NCI-H1105 treated with DMSO at 0.1 percent for 48 hours (cell line): ENCODE results near the gene PRAC1.
"Not testable (repeated sequence)": the region's sequence is repeated elsewhere in the genome, so short reads cannot be mapped to it uniquely, and the experiment has no call there.

ENCODE experiments used
- DNase-seq: peaks from one replicate; lab custom pipeline; 2025; lab: John Stamatoyannopoulos, UW

PRAC1 gene

GRCh38 chr17:48726916-48727286 is 4.6 kb upstream of the PRAC1 start:
- no peak for DNase-seq

GRCh38 chr17:48726114-48726915 is 4.0 kb upstream of the PRAC1 start:
- no peak for DNase-seq

GRCh38 chr17:48725288-48726064 is 3.2 kb upstream of the PRAC1 start:
- no peak for DNase-seq

GRCh38 chr17:48725004-48725287 is 2.6 kb upstream of the PRAC1 start:
- no peak for DNase-seq

- DNase-seq, result peak; percentile 18
Observed at GRCh38 chr17:48724251-48725003, 2.1 kb upstream of the PRAC1 start.

- DNase-seq, result no peak
Observed at GRCh38 chr17:48723423-48724250, 1.3 kb upstream of the PRAC1 start.

- DNase-seq, result no peak
Observed at GRCh38 chr17:48722915-48723422, 651 bp upstream of the PRAC1 start, which contains the start of gene PRAC2. TSS of gene PRAC2 (plus strand) at chr17:48723185. CDS start at chr17:48724411, 1,226 bp downstream.

- no peak for DNase-seq
Observed at GRCh38 chr17:48721009-48721402, 1.3 kb downstream of the PRAC1 start.

- no peak for DNase-seq
Observed at GRCh38 chr17:48720266-48721008, 1.9 kb downstream of the PRAC1 start.

GRCh38 chr17:48719642-48720265 is 2.6 kb downstream of the PRAC1 start:
- DNase-seq, result no peak

GRCh38 chr17:48718761-48719641 is 3.3 kb downstream of the PRAC1 start:
- DNase-seq, result no peak

- DNase-seq, result no peak
Observed at GRCh38 chr17:48718227-48718760, 4.0 kb downstream of the PRAC1 start.

- no peak for DNase-seq
Observed at GRCh38 chr17:48717367-48718226, 4.7 kb downstream of the PRAC1 start.

GRCh38 chr17:48716549-48716948 is 5.8 kb downstream of the PRAC1 start:
- DNase-seq, result not testable (repeated sequence)

- no peak for DNase-seq
Observed at GRCh38 chr17:48715496-48716399, 6.6 kb downstream of the PRAC1 start.

- DNase-seq, result no peak
Observed at GRCh38 chr17:48711128-48711527, 11.2 kb downstream of the PRAC1 start.
